ENCODE data around the gene ZDHHC11B.
"Not testable (repeated sequence)": the region's sequence is repeated elsewhere in the genome, so short reads cannot be mapped to it uniquely, and the experiment has no call there.

ZDHHC11B gene

DNA sequence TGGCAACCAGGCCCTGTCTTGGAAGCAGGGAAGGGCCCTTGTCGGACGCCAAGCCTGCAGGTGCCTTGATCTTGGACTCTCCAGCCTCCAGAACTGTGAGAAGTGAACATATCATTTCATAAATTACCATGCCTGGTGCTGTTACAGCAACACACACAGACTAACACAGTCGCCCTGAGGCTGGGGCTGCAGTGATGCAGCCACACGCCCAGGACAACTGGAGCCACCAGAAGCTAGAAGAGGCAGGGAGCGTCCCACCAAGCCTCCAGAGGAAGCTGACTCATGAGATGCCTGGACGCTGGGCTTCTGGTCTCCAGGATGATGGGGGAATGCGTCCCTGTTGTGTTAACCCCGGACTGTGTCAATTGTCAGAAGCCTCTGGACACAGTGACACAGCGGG lies 5.6 kb downstream of the ZDHHC11B start:
- H2AFZ ChIP-seq (ENCODE audit: low read depth, low read length); H3K27me3 ChIP-seq (ENCODE audit: insufficient read depth, low read length); H3K4me1 ChIP-seq (ENCODE audit: insufficient read depth, low read length); H3K4me3 ChIP-seq (ENCODE audit: low read length); H3K36me3 ChIP-seq (ENCODE audit: insufficient read depth, low read length): not testable (repeated sequence)
- peaks cover 17% of the 10 kb centered on the region for H3K9me3 ChIP-seq (ENCODE audit: low read length)

- not testable (repeated sequence) for H3K4me3 ChIP-seq (ENCODE audit: low read length); H3K4me1 ChIP-seq (ENCODE audit: insufficient read depth, low read length); H3K27me3 ChIP-seq (ENCODE audit: insufficient read depth, low read length); H2AFZ ChIP-seq (ENCODE audit: low read depth, low read length); H3K36me3 ChIP-seq (ENCODE audit: insufficient read depth, low read length)
- peaks cover 22% of the 10 kb centered on the region for H3K9me3 ChIP-seq (ENCODE audit: low read length)
Observed at GRCh38 chr5:778421-778820, 6.1 kb downstream of the ZDHHC11B start.

GRCh38 chr5:777756-778161 lies 6.8 kb downstream of the ZDHHC11B start:
- H2AFZ ChIP-seq (ENCODE audit: low read depth, low read length), result no peak overlapping the region
- no peak overlapping the region for H3K4me3 ChIP-seq (ENCODE audit: low read length)
- no peaks in the 10 kb centered on the region for H3K27me3 ChIP-seq (ENCODE audit: insufficient read depth, low read length)
- H3K9me3 ChIP-seq (ENCODE audit: low read length), result peaks cover 24% of the 10 kb centered on the region
- peaks cover 3% of the 10 kb centered on the region for H3K36me3 ChIP-seq (ENCODE audit: insufficient read depth, low read length)
- no peaks in the 10 kb centered on the region for H3K4me1 ChIP-seq (ENCODE audit: insufficient read depth, low read length)

DNA sequence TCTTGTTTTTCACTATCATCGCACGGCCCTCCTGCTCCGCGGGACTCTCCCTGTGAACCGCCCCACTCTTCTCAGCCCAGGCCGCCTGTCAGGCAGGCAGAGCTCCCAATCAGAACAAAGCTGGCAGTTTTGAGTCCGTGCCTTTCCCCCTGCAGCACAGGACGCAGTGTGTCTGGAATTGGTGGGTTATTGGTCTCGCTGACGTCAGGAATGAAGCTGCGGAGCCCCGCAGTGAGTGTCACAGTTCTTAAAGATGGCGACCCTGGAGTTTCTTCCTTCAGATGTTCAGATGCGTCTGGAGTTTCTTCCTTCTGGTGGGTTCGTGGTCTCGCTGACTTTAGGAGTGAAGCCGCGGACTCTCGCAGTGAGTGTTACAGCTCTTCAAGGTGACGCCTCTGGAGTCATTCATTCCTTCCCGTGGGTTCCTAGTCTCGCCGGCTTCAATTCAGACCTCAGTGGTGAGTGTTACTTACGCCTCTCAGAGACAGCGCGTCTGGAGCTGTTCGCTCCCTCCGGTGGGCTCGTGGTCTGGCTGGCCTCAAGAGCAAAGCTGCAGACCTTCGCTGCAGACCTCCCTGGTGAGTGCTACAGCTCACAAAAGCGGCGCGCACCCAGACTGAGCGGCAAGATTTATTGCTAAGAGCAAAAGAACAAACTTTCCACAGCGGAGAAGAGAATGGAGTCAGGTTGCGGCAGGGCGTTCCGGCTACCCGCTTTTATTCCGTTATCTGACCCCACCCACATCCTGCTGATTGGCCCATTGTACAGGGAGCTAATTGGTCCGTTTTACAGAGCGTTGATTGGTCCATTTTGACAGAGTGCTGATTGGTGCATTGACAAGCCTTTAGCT lies 7.4 kb downstream of the ZDHHC11B start:
- Histone ChIP-seq H3K4me3 (ENCODE audit: low read length) (no peak overlapping the region), H2AFZ (ENCODE audit: low read depth, low read length) (no peak overlapping the region), H3K4me1 (ENCODE audit: insufficient read depth, low read length) (no peaks in the 10 kb centered on the region)

DNA sequence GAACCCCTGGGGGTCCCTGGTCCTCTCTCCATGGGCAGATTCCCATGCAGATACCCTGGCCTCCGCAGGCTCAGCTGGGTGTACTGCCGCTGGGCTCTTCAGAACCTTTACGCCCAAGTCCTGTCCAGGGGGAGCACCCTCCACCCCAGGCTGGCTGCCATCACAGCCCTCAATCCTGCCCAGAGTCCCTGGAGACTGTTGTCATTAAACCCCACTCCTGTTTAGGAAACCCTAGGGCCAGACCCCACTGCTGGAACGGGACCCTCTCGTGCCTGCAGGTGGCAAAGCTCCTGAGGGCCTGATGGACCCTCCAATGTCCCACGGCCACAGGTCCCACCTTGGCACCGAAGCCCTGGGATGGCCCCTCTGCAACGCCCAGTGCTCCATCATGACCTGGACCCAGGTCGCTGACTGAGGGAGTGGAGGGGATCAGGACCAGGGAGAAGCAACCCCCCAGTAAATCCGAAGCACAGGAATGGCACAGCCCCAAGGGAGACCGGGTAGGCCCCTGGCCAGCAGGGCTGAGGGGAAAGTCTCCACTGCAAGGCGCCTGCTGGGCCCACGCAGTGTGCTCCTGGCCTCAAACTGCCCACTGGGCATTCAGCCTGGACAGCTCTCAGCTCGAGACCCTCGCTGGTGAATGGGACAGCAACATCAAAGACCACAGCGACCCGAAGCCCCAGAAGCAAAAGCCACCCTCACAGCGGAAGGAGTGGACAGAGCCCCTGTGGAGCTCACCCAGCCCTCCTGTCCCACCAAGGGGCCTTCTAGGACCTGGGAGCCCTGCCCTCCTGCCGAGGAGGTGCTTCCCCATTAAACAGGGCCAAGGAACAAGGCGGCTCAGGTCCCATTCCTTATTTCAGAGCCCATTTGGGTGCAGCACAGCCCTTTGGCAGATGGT lies 8.3 kb downstream of the ZDHHC11B start:
- Histone ChIP-seq H3K4me3 (ENCODE audit: low read length) (no peak overlapping the region), H3K36me3 (ENCODE audit: insufficient read depth, low read length) (peaks cover 3% of the 10 kb centered on the region), H2AFZ (ENCODE audit: low read depth, low read length) (no peak overlapping the region), H3K4me1 (ENCODE audit: insufficient read depth, low read length) (no peaks in the 10 kb centered on the region), H3K9me3 (ENCODE audit: low read length) (peaks cover 24% of the 10 kb centered on the region), H3K27me3 (ENCODE audit: insufficient read depth, low read length) (no peaks in the 10 kb centered on the region)

More for the DNA sequence above, 7.4 kb downstream of the ZDHHC11B start:
- H3K36me3 ChIP-seq (ENCODE audit: insufficient read depth, low read length), result peaks cover 3% of the 10 kb centered on the region
- no peaks in the 10 kb centered on the region for H3K27me3 ChIP-seq (ENCODE audit: insufficient read depth, low read length)
- peaks cover 24% of the 10 kb centered on the region for H3K9me3 ChIP-seq (ENCODE audit: low read length)

- not testable (repeated sequence) for H3K36me3 ChIP-seq (ENCODE audit: insufficient read depth, low read length); H2AFZ ChIP-seq (ENCODE audit: low read depth, low read length); H3K4me1 ChIP-seq (ENCODE audit: insufficient read depth, low read length); H3K27me3 ChIP-seq (ENCODE audit: insufficient read depth, low read length); H3K4me3 ChIP-seq (ENCODE audit: low read length)
- H3K9me3 ChIP-seq (ENCODE audit: low read length), result peaks cover 24% of the 10 kb centered on the region
Observed at GRCh38 chr5:775595-775960, 9.0 kb downstream of the ZDHHC11B start.

DNA sequence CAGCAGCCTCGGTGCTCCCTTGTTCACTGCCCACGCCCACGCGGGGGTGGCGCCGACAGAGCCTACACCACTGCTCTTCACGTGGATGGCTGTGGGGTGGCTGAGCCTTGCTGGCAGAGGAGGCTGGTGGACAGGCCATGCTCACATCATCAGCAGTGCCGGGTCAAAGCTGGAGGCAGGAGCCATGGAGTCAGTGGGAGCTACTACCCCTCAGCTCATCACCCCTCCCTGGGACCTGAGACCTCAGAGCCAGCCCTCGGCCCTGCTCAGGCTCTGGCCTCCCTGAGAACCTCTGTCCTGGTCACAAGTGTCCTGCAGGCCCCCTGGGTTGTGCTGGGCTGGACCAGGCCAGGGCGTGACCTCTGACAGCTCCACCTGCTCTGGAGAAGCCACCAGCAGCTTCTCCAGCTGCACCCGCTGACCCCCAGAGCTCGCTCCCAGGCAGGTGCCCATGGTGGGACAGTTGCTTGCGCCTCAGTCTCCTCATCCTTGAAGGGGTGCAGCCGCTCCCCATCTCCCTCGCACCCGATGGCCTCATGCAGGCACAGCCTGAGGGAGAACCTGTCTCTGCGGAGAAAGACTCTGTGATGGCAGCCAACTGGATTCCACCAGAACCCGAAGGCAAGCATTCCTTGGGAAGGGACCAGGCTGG lies 9.5 kb downstream of the ZDHHC11B start:
- not testable (repeated sequence) for H2AFZ ChIP-seq (ENCODE audit: low read depth, low read length); H3K4me3 ChIP-seq (ENCODE audit: low read length); H3K36me3 ChIP-seq (ENCODE audit: insufficient read depth, low read length); H3K4me1 ChIP-seq (ENCODE audit: insufficient read depth, low read length); H3K27me3 ChIP-seq (ENCODE audit: insufficient read depth, low read length)
- H3K9me3 ChIP-seq (ENCODE audit: low read length), result peaks cover 24% of the 10 kb centered on the region

GRCh38 chr5:774304-774703 lies 10.2 kb downstream of the ZDHHC11B start:
- H3K4me3 ChIP-seq (ENCODE audit: low read length); H3K36me3 ChIP-seq (ENCODE audit: insufficient read depth, low read length); H3K4me1 ChIP-seq (ENCODE audit: insufficient read depth, low read length); H3K27me3 ChIP-seq (ENCODE audit: insufficient read depth, low read length); H2AFZ ChIP-seq (ENCODE audit: low read depth, low read length): not testable (repeated sequence)
- H3K9me3 ChIP-seq (ENCODE audit: low read length), result peaks cover 24% of the 10 kb centered on the region

GRCh38 chr5:773517-774264 lies 10.8 kb downstream of the ZDHHC11B start:
- Histone ChIP-seq H2AFZ (ENCODE audit: low read depth, low read length) (no peak overlapping the region), H3K9me3 (ENCODE audit: low read length) (peaks cover 24% of the 10 kb centered on the region), H3K27me3 (ENCODE audit: insufficient read depth, low read length) (no peaks in the 10 kb centered on the region), H3K4me3 (ENCODE audit: low read length) (no peak overlapping the region), H3K4me1 (ENCODE audit: insufficient read depth, low read length) (no peaks in the 10 kb centered on the region), H3K36me3 (ENCODE audit: insufficient read depth, low read length) (peaks cover 3% of the 10 kb centered on the region)

- peaks cover 24% of the 10 kb centered on the region for H3K9me3 ChIP-seq (ENCODE audit: low read length)
- H2AFZ ChIP-seq (ENCODE audit: low read depth, low read length); H3K36me3 ChIP-seq (ENCODE audit: insufficient read depth, low read length); H3K27me3 ChIP-seq (ENCODE audit: insufficient read depth, low read length); H3K4me3 ChIP-seq (ENCODE audit: low read length); H3K4me1 ChIP-seq (ENCODE audit: insufficient read depth, low read length): not testable (repeated sequence)
Observed at GRCh38 chr5:772931-773330, 11.6 kb downstream of the ZDHHC11B start.

DNA sequence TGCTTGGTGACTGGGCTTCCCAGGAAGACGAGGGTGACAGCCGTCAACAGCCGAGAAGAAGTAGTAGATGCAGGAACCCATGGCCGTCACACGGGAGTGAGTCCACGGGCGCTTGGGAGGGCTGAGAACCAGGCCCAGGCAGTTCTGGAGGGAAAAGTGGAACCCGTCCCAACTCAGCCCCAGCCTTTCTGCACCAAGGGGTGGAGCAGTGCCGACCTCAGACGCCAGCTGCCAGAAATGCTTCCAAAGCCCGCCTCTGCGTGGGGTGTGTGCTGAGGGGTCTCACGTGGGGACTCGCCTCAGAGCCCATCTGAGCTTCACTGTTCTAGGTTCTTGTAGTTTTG lies 12.0 kb downstream of the ZDHHC11B start:
- H3K27me3 ChIP-seq (ENCODE audit: insufficient read depth, low read length); H2AFZ ChIP-seq (ENCODE audit: low read depth, low read length); H3K4me3 ChIP-seq (ENCODE audit: low read length); H3K4me1 ChIP-seq (ENCODE audit: insufficient read depth, low read length); H3K36me3 ChIP-seq (ENCODE audit: insufficient read depth, low read length): not testable (repeated sequence)
- H3K9me3 ChIP-seq (ENCODE audit: low read length), result peaks cover 22% of the 10 kb centered on the region

DNA sequence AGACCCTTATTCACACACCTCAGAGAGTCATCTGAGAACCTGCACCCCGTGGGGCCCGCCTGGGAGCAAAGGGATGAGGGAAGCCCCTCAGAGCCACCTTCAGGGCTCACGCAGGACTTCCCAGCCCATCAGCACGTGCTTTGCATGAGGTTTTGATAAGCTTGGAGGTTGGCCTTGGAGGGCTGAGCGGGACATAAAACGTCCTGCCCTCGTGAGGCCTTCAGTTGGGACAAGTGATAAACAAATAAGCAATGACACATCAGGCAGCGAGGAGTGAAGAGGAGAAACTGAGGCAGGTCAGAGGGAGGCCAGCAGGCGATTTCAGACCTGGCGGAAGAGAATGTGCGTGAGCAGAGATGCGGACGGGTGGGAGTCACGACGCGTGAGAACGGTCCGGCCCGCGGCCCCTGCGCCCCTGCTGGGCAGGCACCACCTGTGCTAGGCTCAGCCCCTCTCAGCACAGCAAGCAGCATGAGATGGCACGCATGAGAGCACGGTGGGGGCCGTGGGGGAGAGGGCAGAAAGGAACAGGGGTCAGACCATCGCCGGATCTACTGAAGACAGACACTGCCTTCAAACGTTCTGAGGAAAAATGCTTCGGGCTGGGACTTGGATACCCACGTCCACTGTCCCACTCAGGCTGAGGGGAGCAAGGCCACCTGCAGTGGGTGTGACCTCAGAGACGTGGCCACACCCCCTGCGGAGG lies 12.5 kb downstream of the ZDHHC11B start:
- not testable (repeated sequence) for H3K4me3 ChIP-seq (ENCODE audit: low read length)

More for the DNA sequence above, 12.5 kb downstream of the ZDHHC11B start:
- not testable (repeated sequence) for H2AFZ ChIP-seq (ENCODE audit: low read depth, low read length); H3K27me3 ChIP-seq (ENCODE audit: insufficient read depth, low read length); H3K4me1 ChIP-seq (ENCODE audit: insufficient read depth, low read length); H3K36me3 ChIP-seq (ENCODE audit: insufficient read depth, low read length)
- H3K9me3 ChIP-seq (ENCODE audit: low read length), result peaks cover 17% of the 10 kb centered on the region

Measured in neuron (in vitro differentiated cells).